Stimulated activated CD8-positive, alpha-beta memory T cell treated with anti-CD3 and anti-CD28 coated beads, Interleukin-7, amount 100 ng/mL, for 1 hour (primary cell): ENCODE measurements around the gene MTCH1.

Source experiments
- DNase-seq, 2 donors: peaks; one replicate each; pipeline ENCODE4 v3.0.0-alpha.2; 2020; ENCODE audit warnings: low read depth in 2 of 2

Gene MTCH1

DNA sequence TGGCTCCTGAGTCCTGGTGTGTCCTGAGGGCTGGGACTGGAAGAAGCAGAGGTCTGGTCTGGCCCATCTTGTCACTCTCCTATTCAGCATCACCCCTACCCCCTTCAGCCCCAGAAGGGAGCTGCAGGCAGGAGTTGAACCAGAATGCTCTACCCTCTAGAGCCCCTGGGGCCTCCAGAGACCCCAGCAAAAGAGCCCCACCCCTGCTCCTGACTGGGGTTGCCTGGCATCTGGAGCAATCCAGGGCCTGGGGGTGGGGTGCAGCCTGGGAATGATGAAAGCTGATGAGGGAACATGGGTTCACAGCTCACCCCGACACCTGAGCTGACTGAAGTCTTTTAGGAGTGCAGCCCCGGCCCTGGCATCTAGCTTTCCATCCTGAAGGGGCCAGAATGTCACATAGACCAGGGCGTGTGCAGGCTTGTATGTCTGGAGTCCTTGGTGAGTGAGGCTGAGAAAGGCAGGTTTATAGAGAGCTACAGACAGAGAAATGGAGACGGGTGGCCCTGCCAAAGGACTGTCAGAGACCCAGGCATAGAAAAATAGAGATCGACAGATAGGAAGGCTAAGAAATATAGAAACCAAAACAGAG is 31.7 kb upstream of the MTCH1 start:
- no peak for DNase-seq

DNA sequence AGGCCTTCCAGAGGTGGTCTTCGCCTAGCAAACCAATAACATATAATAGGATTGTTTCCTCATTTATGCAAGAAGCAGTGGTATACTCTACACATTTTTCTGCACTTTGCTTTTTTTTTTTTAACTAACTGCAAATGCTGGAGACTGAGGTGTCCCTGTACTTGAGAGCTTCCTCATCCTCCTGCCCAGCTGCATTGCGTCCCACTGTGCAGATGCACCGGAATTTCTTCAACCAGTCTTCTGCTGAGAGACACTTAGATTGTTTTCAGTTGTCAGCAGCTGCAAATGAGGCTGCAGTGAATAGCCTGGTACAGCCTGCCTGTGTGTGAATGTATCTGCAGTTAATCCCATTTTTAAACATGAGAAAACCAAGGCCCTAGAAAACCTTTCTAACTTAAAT is 31.0 kb upstream of the MTCH1 start:
- no peak for DNase-seq

DNA sequence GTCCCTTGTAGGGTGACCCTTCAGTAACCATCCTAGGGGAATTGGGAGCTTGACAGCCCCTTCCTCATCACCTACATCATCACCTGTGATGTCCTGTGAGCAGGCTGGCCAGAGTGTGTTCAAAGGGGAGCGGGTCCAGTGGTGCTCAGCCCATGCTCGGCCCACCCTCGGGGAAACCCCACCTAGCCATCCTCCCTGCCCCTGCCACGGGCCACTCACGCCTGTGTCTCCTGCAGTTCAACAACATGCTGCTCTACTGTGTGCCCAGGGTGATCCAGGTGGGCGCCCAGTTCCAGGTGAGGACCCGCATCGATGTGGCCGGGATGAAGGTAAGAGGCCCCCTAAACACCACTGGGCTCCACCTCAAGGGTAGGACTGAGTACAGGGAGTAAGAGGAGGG is 29.5 kb upstream of the MTCH1 start:
- DNase-seq = no peak

DNA sequence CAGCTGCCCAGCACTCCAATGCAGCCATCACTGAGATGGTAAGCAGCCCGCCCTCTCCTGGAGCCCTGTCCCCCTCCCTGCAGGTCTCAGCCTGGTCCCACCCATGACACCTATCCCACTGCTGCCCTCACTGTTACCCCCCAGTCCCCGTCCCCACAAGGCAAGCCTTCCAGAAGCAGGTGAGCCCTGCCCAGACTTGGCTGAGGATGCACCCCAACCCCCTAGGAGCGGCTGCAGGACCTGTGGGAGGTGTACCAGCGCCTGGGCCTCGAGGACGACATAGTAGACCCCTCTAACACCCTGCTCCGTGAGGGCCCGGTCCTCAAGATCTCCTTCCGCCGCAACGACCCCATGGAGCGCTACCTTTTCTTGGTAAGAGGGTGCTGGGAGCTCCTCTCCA is 28.7 kb upstream of the MTCH1 start:
- DNase-seq = no peak

DNA sequence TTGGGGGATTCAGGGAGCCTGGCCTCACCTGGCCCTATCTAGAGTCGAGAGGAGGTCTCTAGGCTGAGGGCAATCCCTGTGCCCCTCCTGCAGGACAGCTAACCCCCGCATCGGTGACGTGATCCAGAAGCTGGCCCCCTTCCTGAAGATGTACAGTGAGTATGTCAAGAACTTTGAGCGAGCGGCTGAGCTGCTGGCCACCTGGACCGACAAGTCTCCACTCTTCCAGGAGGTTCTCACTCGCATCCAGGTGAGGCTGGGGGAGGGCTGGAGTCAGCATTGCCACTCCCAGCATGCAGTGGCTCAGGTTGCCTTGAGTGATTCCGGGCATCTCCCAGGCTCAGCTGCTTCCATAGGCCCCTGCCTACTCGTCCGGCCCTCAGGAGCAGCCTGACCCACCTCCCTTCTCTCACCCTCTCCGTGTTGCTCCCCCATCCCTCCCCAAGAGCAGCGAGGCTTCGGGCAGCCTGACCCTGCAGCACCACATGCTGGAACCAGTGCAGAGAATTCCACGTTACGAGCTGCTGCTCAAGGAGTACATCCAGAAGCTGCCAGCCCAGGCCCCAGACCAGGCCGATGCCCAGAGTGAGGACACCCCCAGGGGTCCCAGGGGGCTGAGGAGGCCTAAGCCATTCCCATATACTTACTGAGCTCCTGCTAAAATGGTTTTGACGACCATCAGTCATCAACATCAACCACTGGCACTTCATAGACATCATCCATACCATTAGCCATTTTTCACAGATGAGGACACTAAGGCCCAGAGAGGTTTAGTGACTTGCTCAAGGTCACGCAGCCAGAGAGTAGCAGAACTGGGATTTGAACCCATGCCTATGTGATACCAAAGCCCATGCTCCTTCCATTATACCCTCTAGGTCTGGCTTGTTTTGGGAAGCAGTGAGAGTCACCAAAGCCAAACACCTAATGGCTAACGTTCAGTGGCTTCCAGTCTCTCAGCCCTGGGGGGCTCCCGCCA is 27.8 kb upstream of the MTCH1 start:
- no peak for DNase-seq

DNA sequence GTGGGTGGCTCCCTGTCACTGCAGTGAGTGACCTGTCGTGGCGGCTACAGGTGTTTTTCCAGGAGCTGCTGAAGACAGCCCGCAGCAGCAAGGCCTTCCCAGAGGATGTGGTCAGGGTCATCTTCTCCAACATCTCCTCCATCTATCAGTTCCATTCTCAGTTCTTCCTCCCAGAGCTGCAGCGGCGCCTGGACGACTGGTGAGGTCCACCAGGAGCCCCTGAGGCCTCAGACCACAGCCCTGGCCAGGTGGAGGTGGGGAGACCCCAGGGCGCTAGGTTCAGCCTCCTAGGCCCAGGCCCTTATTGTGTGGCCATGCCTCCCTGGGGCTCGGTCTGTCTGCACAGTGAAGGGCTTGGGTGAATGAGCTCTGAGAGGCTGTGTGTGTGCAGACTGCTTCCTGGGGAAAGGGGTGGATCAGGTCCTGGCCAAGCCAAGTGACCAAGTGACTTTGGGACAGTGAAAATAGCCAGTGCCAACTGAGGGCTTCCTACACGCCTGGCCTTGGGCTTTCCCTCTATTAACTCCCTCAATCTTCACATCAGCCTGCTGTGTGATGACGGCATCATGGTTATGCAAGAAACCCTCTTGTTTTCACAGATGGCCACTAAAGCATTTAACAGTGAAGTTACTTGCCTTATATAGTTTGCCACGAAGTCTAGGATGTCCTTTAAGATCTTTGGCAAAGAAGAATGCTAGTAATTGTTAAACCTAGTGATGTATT is 25.8 kb upstream of the MTCH1 start:
- no peak for DNase-seq

DNA sequence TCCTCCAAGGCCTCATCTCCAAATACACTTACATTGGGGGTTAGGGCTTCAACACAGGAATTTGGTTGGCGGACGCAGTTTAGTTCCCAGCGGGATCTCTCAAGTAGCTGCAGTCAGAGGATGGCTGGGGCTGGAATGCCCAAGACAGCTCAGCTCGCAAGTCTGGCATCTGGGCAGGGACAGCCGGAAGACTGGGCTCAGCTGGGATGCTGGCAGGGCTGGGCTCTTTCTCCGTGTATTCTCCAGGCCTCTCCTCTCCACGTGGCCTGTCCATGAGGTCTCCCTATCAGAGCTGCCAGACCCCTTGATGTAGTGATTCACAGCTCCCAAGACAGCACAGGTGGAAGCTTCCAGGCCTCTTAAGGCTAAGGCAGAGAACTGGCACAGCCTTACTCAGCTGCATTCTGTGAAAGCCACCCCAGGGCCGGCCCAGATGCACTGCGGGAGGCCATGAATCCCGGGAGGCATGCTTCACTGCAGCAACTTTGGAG is 24.5 kb upstream of the MTCH1 start:
- no peak for DNase-seq

DNA sequence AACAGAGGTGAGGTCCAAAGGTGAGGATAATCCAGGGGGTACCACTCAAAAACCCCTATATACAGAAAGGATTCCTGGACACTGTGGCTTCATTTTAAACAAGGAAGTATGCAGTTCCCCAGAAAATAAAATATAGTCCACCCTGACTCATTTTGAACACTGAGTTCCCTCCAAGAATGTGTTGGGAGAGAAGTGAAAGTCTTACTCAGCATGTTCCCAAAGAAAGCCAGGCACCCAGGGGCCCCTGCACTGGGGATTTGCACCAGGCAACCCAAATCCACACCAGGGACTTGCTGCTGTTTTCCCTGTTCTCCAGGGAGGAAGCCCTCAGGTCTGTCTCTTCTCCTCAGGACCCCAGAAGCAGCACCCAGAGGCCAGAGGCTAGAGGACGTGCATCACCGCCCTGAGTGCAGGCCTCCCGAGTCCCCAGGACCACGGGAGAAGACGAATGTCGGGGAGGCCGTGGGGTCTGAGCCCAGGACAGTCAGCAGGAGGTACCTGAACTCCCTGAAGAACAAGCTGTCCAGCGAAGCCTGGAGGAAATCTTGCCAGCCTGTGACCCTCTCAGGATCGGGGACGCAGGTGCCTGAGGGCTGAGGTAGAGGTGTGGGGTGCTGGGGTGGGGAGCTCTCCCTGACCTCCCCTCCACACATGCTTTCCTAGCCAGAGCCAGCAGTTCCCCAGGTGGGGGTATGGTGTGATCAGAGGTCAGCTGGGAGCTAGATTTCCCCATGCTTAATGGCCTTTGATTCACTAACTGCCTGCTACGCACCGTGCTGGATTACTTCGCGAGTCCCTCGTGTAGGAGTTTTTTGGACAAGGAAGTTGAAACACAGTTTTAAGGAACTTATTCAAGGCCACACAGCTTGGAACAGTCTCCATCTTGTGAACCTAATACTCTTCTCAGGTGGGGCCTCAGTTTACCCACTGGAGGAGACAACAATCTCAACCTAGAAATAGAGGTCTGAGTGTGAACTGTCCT is 22.8 kb upstream of the MTCH1 start:
- no peak for DNase-seq

DNA sequence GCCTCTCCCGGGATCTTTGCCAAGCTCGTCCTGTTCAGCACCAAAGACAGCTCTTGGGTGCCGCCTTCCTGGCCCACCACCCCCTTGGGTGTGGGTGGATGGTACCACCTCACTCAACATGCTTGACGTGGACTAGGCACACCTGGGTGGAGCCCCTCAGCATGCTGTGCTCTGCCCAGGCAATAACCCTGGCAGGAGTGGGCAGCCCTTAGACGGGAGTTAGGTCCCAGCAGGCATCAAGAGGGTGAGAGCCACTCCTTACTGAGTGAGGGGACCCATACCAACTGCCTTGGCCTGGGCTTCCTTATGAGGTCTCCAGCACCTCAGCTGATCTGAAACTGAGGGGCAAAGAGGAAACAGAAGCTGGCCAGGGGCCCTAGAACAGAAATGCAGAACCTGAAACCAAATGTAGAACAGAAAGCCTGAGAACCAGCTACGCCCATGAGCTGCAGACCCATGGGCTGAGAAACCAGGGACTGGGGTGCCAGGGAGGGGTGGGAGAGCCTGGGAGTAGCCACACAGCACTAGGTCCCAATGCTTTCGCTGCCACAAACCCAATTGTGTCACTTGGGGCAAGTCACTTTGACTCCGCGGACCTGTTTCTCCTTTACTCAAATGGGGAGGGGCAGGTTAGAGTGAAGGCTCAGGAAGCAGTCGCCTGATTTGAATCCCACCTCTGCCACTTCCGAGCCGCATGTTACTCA is 21.5 kb upstream of the MTCH1 start:
- no peak for DNase-seq

DNA sequence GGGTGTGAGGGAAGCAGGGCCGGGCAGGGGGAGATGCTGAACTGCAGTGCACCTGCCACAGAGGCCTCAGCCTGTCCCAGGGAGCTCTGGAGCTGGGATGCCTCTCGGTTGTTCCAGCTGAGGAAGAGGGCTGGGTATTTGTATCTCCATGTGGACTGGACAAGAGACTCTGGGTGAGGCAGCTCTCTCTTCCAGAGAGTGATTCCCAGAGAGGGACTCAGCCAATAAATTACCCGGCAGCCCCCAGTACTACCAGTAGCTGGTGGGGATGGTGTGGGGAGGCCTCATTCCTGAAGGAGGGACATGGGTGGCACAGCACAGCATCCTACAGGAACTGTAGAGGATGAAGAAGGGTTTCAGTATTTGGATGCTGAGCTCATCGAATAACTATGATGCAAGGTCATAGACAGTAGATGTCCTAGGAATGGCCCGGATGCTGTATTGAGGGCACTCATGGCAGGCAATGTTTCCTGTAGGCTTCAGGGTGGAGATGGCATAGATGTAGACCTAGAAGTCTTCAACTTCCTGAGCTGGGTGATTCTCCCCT is 20.9 kb upstream of the MTCH1 start:
- DNase-seq = no peak

DNA sequence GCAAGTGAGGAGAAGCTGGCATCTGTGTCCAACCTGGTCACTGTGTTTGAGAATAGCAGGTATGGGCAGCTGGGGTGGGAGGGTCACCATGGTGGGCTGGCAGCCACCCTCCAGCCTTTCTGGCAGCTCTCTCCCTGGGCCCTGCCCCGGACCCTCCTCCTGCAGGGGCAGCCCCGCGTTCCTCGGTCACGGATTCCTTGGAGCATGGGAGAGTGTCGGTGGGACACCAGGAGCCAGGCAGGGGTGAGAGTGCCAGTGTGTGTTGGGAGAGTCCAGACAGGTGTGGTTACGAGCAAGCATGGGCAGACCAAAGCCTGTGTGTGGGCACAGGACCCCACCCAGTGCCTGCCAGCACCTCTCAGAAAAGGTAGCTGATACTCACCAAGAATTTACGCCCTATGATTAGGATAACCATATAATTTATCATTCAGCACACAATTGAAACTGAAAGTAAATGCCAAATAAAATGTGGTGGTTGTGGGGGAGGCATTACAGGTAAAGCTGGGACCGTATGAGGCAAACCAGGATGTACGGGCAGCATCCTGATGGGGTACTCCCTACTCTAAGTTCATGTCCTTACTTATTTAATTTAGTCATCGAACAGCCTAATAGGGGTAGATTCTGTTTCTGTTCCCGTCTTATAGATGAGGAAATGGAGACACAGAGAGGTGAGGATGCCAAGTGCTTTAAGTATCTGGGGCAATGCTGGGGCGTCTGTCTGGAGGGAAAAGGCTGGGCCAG is 20.0 kb upstream of the MTCH1 start:
- no peak for DNase-seq

DNA sequence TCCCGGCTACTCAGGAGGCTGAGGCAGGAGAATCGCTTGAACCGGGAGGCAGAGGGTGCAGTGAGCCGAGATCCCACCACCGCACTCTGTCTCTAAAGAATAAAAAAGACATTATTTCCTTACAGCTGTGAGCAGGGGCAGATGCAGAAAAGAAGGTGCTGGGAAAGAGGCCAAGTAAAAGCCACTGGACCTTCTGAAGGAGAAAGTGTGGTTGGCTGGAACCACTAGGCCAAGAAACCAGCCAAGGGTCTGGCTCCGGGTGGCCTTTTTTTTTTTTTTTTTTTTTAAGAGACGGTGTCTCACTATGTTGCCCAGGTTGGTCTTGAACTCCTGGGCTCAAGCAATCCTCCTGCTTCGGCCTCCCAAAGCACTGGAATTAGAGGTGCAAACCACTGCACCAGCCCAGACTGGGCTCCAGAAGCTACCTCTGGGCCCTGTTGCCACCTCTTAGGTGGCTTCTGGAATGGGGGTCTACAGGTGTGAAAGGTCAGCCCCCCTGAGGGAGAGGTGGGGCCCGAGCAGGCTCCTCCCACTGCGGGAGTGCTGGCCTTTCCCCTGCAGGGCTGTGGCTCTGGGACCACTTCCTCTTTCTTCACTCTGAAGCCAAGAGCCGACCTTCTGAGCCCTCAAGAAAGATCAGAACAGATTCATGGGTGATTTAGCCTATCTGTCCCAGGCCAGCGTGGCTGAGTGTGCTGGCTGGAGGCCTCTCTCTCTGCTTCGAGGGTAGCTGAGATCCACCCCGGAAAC is 19.2 kb upstream of the MTCH1 start, which contains the start of gene FGD2:
Gene FGD2 (plus strand): TSS at position 595 of the 750 bp plus-strand sequence. CDS start 163 bp downstream, outside the sequence.
- no peak for DNase-seq

DNA sequence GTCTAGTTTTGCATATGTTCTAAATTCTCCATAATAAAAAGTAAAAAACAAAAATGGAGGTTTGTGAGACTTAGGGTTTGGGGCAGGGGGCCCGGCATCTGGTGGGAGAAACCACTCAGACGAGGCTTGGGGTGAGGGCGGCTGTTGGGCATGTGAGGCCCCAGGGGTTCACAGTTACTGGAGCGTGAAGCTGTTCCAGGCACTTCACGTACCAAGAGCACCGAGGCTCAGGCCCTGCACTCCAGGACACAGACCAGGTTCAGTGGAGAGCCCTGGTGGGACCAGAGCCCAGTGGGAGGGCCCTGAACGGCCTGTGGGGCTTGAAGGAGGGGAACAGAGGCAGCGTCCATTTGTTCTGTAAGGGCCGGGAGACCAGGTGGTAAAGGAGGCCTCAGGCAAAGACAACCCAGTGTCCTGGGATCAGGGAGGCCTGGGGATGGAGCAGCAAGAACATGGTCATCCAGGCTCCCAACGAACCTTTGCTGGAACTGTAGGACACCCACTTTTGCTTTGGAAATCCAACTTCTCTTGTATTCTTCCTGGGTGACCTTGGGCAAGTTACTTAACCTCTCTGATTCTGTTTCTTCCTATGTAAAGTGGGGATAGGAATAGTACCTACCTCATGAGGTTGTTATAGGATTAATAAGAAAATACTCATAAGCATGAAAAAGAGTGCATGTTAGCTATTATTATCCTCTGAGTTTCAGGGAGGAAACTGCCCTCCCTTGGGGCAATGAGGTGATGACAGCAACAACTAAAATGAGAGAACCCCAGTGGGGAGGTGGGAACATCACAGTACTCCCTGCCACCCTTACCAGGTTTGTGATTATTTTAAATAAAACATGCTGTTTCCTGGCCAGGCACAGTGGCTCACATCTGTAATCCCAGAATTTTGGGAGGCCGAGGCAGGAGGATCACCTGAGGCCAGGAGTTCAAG is 18.3 kb upstream of the MTCH1 start:
- DNase-seq = no peak

DNA sequence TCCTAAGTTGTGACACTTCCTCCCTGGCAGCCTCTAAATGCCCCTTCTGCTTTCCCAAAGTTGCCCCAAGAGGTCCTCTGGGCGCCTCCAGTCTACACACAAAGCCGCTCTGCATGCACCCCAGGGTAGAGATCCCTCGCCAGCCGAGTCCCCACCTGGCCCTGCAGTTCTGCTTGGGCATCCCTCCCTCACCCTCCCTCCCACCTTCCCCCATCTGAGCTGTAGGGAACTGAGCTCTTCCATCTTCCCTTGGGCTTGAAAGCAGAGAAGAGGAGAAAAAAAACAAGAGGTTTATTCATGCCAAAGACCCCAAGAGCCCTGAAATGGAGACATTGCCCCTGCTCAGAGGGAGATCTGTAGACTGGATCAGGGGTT is 13.7 kb upstream of the MTCH1 start:
- no peak for DNase-seq

DNA sequence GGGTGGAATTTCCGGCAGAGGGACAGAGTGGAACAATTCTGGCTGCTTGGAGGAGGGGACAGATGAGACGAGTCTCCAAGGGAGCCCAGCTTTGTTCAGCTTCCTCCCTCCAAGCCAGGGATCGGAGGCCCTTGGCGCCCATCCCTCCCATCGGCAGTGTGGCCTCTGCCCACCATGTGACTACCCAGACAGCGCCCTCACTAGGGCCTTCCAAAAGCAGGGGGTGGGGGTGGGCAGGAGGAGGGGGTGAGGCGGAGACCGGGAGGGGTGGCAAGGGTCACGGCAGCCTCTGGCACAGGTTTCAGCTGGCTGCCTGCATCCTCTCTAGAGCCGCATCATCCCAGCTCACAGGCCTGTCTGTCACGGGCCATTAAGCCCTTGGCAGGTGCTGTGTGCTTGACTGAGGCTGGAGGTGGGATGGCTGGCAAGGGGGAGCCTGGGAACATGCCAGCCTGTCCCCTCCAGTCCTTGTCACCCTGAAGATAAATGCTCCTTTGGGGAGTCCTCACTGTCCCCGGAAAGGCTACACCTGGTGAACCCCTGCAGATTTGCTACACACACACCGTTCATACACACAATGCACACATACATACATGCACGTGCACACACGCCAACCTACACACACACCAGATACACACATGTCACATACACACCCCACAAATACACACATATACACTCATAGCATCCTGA is 13.2 kb upstream of the MTCH1 start:
- no peak for DNase-seq

DNA sequence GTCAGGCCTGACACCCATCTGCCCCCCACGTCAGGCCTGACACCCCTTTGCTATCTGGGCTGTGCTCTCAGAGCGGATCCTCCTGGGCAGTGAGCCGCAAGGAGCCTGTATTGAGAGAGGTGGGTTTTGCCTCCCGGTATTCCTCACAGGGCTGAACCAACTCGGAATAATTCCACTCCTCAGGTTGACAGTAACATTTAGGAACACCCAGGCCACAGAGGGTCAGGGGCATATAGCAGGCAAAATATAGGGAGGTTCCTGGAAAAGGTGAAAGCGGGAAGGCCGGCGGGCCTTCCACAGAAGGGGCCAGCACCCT is 12.7 kb upstream of the MTCH1 start:
- DNase-seq = no peak
